Measurements from ENCODE around the gene FBN3.
"Not testable (repeated sequence)": the region's sequence is repeated elsewhere in the genome, so short reads cannot be mapped to it uniquely, and the experiment has no call there.

The FBN3 gene

GRCh38 chr19:8149261-8150094 is at the start of gene FBN3:
TSS of gene FBN3 (minus strand) at chr19:8149592. CDS start at chr19:8147480, 2,112 bp downstream.
- intact Hi-C loops (cut with DNase I), result loop anchor here (10.0 kb wide), 1 partner anchor 205 kb away; the partner anchor contains the start of gene TIMM44
- no peak for DNase-seq

- DNase-seq, result no peak
- intact Hi-C loops (cut with DNase I), result no loop called here
Measured at GRCh38 chr19:8196271-8196927, 47.0 kb upstream of the FBN3 start.

GRCh38 chr19:8194528-8195267 is 45.3 kb upstream of the FBN3 start:
- DNase-seq, result no peak
- intact Hi-C loops (cut with DNase I), result no loop called here

GRCh38 chr19:8192221-8192820 is 42.9 kb upstream of the FBN3 start:
- no peak for DNase-seq
- intact Hi-C loops (cut with DNase I), result no loop called here

- intact Hi-C loops (cut with DNase I), result no loop called here
- no peak for DNase-seq
Measured at GRCh38 chr19:8185343-8186068, 36.1 kb upstream of the FBN3 start.

- DNase-seq, result no peak
Measured at GRCh38 chr19:8184274-8184673, 34.9 kb upstream of the FBN3 start.

GRCh38 chr19:8180018-8180417 is 30.6 kb upstream of the FBN3 start:
- intact Hi-C loops (cut with DNase I), result no loop called here
- DNase-seq, result no peak

More at GRCh38 chr19:8184274-8184673, 34.9 kb upstream of the FBN3 start:
- intact Hi-C loops (cut with DNase I), result no loop called here

- DNase-seq, result no peak
- intact Hi-C loops (cut with DNase I), result no loop called here
Measured at GRCh38 chr19:8174706-8175105, 25.3 kb upstream of the FBN3 start.

- intact Hi-C loops (cut with DNase I), result no loop called here
- DNase-seq, result no peak
Measured at GRCh38 chr19:8168537-8168936, 19.1 kb upstream of the FBN3 start.

GRCh38 chr19:8167985-8168384 is 18.6 kb upstream of the FBN3 start:
- intact Hi-C loops (cut with DNase I), result no loop called here
- no peak for DNase-seq

GRCh38 chr19:8163759-8164158 is 14.4 kb upstream of the FBN3 start:
- intact Hi-C loops (cut with DNase I), result no loop called here

GRCh38 chr19:8161135-8161646 is 11.8 kb upstream of the FBN3 start:
- intact Hi-C loops (cut with DNase I), result no loop called here
- peak in 1 of 10 donors; percentile 37 for DNase-seq

More at GRCh38 chr19:8163759-8164158, 14.4 kb upstream of the FBN3 start:
- DNase-seq, result no peak

- not testable (repeated sequence) for DNase-seq
- intact Hi-C loops (cut with DNase I), result loop anchor here (5.0 to 10.0 kb wide), 2 partner anchors 48 to 215 kb away; partner anchors contain the start of genes CERS4 and TIMM44
Measured at GRCh38 chr19:8159322-8159721, 9.9 kb upstream of the FBN3 start.

- intact Hi-C loops (cut with DNase I), result loop anchor here (1.0 to 10.0 kb wide), 3 partner anchors 49 to 214 kb away; partner anchors contain the start of genes CERS4 and TIMM44
- DNase-seq, result peak in 3 of 10 donors; percentile 31 to 57 (median 37)
Measured at GRCh38 chr19:8158411-8159074, 9.2 kb upstream of the FBN3 start.

GRCh38 chr19:8155318-8155717 is 5.9 kb upstream of the FBN3 start:
- intact Hi-C loops (cut with DNase I), result loop anchor here (5.0 to 10.0 kb wide), 2 partner anchors 52 to 211 kb away; partner anchors contain the start of genes CERS4 and TIMM44
- no peak for DNase-seq

GRCh38 chr19:8154014-8154413 is 4.6 kb upstream of the FBN3 start:
- not testable (repeated sequence) for DNase-seq
- intact Hi-C loops (cut with DNase I), result loop anchor here (10.0 kb wide), 1 partner anchor 209 kb away; the partner anchor contains the start of gene TIMM44

GRCh38 chr19:8151767-8152035 is 2.3 kb upstream of the FBN3 start:
- intact Hi-C loops (cut with DNase I), result loop anchor here (10.0 kb wide), 1 partner anchor 207 kb away; the partner anchor contains the start of gene TIMM44
- DNase-seq, result no peak

GRCh38 chr19:8150998-8151766 is 1.8 kb upstream of the FBN3 start:
- intact Hi-C loops (cut with DNase I), result loop anchor here (10.0 kb wide), 1 partner anchor 206 kb away; the partner anchor contains the start of gene TIMM44
- DNase-seq, result no peak

Measured in posterior cingulate gyrus (tissue), 11 donors.